SK-N-SH (cell line): ENCODE measurements around the gene SIL1. TPM values are rescaled to one million over a fixed set of nuclear protein-coding genes. Genes with fewer than 3 reads are reported as not detected.

ENCODE experiments used
- CTCF ChIA-PET: fragments of 300-600, 350-600 bp; formaldehyde crosslinking; extraction: SDS; loops from one replicate; lab custom pipeline; 2021; lab: Yijun Ruan, JAX
- POLR2A ChIA-PET: fragments of 350-600 bp; sonication (Branson Sonifier 250); formaldehyde crosslinking; extraction: SDS; loops from one replicate; lab custom pipeline; 2020; ENCODE audit warnings: antibody characterized with exemption, inconsistent platforms; lab: Yijun Ruan, JAX
- DNase-seq: peaks from one replicate; pipeline ENCODE4 v3.0.0; 2012
- H2AFZ ChIP-seq: fragments of 200-600 bp; sonication (generic); 2 replicates; pipeline ENCODE4 v1.8.1; 2016; ENCODE audit warnings: antibody characterized with exemption, mild to moderate bottlenecking, low read depth
- H3F3A ChIP-seq: fragments of 200-600 bp; sonication (generic); replicated peaks from 2 replicates; pipeline ENCODE3; 2016; ENCODE audit warnings: antibody characterized with exemption, mild to moderate bottlenecking; ENCODE audit not compliant: insufficient read depth
- H3K27ac ChIP-seq, 2 experiments: fragments of 200-500 bp in 1 of 2; fragments of 200-600 bp in 1 of 2; sonication (Bioruptor generic) in 1 of 2; sonication (generic), shearing (Covaris generic) in 1 of 2; 2 replicates each; pipeline versions ENCODE4 v1.5.1 to v1.6.1; 2014 to 2016; ENCODE audit warnings: low read depth in 2 of 2, inconsistent platforms in 1 of 2, low read length in 1 of 2, mild to moderate bottlenecking in 1 of 2, mixed read lengths in 1 of 2
- H3K27me3 ChIP-seq: fragments of 200-600 bp; sonication (generic), shearing (Covaris generic); 2 replicates; pipeline ENCODE4 v1.6.1; 2016; ENCODE audit warnings: mixed run types; ENCODE audit not compliant: insufficient read depth
- H3K36me3 ChIP-seq, 2 experiments: fragments of 200-500 bp in 1 of 2; fragments of 200-600 bp in 1 of 2; sonication (Bioruptor generic) in 1 of 2; sonication (generic) in 1 of 2; replicated peaks in 1 of 2; 2 replicates each; pipeline versions ENCODE3 to v1.5.1; 2014 to 2016; ENCODE audit warnings: low read length in 1 of 2, mild to moderate bottlenecking in 1 of 2; ENCODE audit not compliant: insufficient read depth in 2 of 2, control insufficient read depth in 1 of 2
- H3K4me1 ChIP-seq, 2 experiments: fragments of 200-500 bp in 1 of 2; fragments of 200-600 bp in 1 of 2; sonication (Bioruptor generic) in 1 of 2; sonication (generic), shearing (Covaris generic) in 1 of 2; 2 replicates each; pipeline versions ENCODE4 v1.5.1 to v1.6.1; 2014 to 2016; ENCODE audit warnings: low read depth in 1 of 2, low read length in 1 of 2, mixed run types in 1 of 2; ENCODE audit not compliant: insufficient read depth in 2 of 2, control insufficient read depth in 1 of 2
- H3K4me2 ChIP-seq: fragments of 200-600 bp; sonication (generic), shearing (Covaris generic); 2 replicates; pipeline ENCODE4 v1.6.1; 2017; ENCODE audit warnings: mixed run types
- H3K4me3 ChIP-seq, 2 experiments: fragments of 200-500 bp in 1 of 2; fragments of 200-600 bp in 1 of 2; sonication (Bioruptor generic) in 1 of 2; sonication (generic), shearing (Covaris generic) in 1 of 2; 2 replicates each; pipeline versions ENCODE4 v1.5.1 to v1.8.1; 2014 to 2016; ENCODE audit warnings: low read depth in 2 of 2, inconsistent platforms in 1 of 2, low read length in 1 of 2, mild to moderate bottlenecking in 1 of 2, mixed read lengths in 1 of 2, moderate library complexity in 1 of 2
- H3K79me2 ChIP-seq: fragments of 200-600 bp; sonication (generic); 2 replicates; pipeline ENCODE4 v1.8.1; 2017; ENCODE audit warnings: mild to moderate bottlenecking; ENCODE audit not compliant: insufficient read depth
- H3K9ac ChIP-seq: fragments of 200-600 bp; sonication (generic); 2 replicates; pipeline ENCODE4 v1.6.1; 2017; ENCODE audit warnings: mixed run types
- H3K9me2 ChIP-seq: fragments of 200-600 bp; sonication (generic); 2 replicates; pipeline ENCODE4 v1.6.1; 2017; ENCODE audit warnings: mixed run types
- H3K9me3 ChIP-seq: fragments of 200-600 bp; sonication (generic); 2 replicates; pipeline ENCODE4 v1.6.1; 2017; ENCODE audit warnings: mixed run types, mild to moderate bottlenecking, moderate library complexity
- H4K20me1 ChIP-seq: fragments of 200-600 bp; sonication (generic); 2 replicates; pipeline ENCODE4 v1.6.1; 2017; ENCODE audit warnings: mild to moderate bottlenecking, mixed run types; ENCODE audit not compliant: insufficient read depth
- ELF1 ChIP-seq: IDR thresholded peaks from 2 replicates; pipeline ENCODE4 v1.4.0; 2012
- EP300 ChIP-seq, 2 experiments: IDR thresholded peaks; 2 replicates each; pipeline versions ENCODE4 v1.4.0 to v1.6.1; 2012; ENCODE audit warnings: borderline replicate concordance in 1 of 2, low read depth in 1 of 2, low read length in 1 of 2
- EZH2phosphoT487 ChIP-seq: fragments of 200-600 bp; sonication (generic); IDR thresholded peaks from 2 replicates; pipeline ENCODE4 v1.6.1; 2017; ENCODE audit warnings: low read depth, mixed run types, mild to moderate bottlenecking, antibody characterized with exemption, moderate library complexity, borderline replicate concordance
- FOSL2 ChIP-seq: IDR thresholded peaks from 2 replicates; pipeline ENCODE4 v1.4.0; 2012; ENCODE audit warnings: low read depth, mild to moderate bottlenecking, moderate library complexity, borderline replicate concordance
- FOXM1 ChIP-seq: IDR thresholded peaks from 2 replicates; pipeline ENCODE4 v1.4.0; 2012; ENCODE audit warnings: low read depth, mild to moderate bottlenecking
- JUND ChIP-seq: IDR thresholded peaks from 2 replicates; pipeline ENCODE4 v1.4.0; 2012
- MAX ChIP-seq: IDR thresholded peaks from 2 replicates; pipeline ENCODE4 v1.4.0; 2012; ENCODE audit warnings: low read depth
- MEF2A ChIP-seq: IDR thresholded peaks from 2 replicates; pipeline ENCODE4 v1.4.0; 2012; ENCODE audit warnings: low read depth, borderline replicate concordance
- NRF1 ChIP-seq: IDR thresholded peaks from 2 replicates; pipeline ENCODE4 v1.6.1; 2012; ENCODE audit warnings: low read depth, mild to moderate bottlenecking, low read length
- POLR2AphosphoS5 ChIP-seq: IDR thresholded peaks from 2 replicates; pipeline ENCODE4 v1.6.1; 2012; ENCODE audit warnings: low read depth, low read length
- RAD21 ChIP-seq: IDR thresholded peaks from 2 replicates; pipeline ENCODE4 v1.6.1; 2012; ENCODE audit warnings: mild to moderate bottlenecking, low read length
- RCOR1 ChIP-seq: fragments of 150-350 bp; IDR thresholded peaks from 2 replicates; pipeline ENCODE4 v1.6.1; 2017; ENCODE audit warnings: antibody characterized with exemption, low read length
- RFX5 ChIP-seq: IDR thresholded peaks from 2 replicates; pipeline ENCODE4 v1.6.1; 2012; ENCODE audit warnings: mild to moderate bottlenecking, improper control_type of control experiment, low read length
- RXRA ChIP-seq: IDR thresholded peaks from 2 replicates; pipeline ENCODE4 v1.4.0; 2012; ENCODE audit warnings: low read depth, mild to moderate bottlenecking, borderline replicate concordance
- SMC3 ChIP-seq: IDR thresholded peaks from 2 replicates; pipeline ENCODE4 v1.6.1; 2012; ENCODE audit warnings: low read depth, low read length, improper control_type of control experiment
- TAF1 ChIP-seq: IDR thresholded peaks from 2 replicates; pipeline ENCODE4 v1.6.1; 2012; ENCODE audit warnings: low read depth, mild to moderate bottlenecking, low read length, moderate library complexity, borderline replicate concordance
- USF1 ChIP-seq: IDR thresholded peaks from 2 replicates; pipeline ENCODE4 v1.4.0; 2012; ENCODE audit warnings: low read depth, borderline replicate concordance
- ZBTB33 ChIP-seq: IDR thresholded peaks from 2 replicates; pipeline ENCODE4 v1.4.0; 2012; ENCODE audit warnings: low read depth, borderline replicate concordance
- WGBS: methylation state at CpG from one replicate; pipeline ENCODE4 v1.1.6; 2017; ENCODE audit warnings: low lambda C conversion rate; 5-methylcytosine and 5-hydroxymethylcytosine counted together
- polyA plus RNA-seq, 3 experiments: library from polyadenylated mRNA; depleted of rRNA; stranded (reverse); fragments of >200 nt; gene quantifications; 2 replicates each; pipeline ENCODE4 v1.2.3, GENCODE V29; 2012

Gene SIL1
- polyA plus RNA-seq, 1 of the 3 experiments (the other 2 are of a cell fraction), result 25.9 TPM

GRCh38 chr5:138990986-138991590 is 207.1 kb downstream of the SIL1 start (continued):
- no peak for TF ChIP-seq EP300 (IDR thresholded peaks at IDR 0.05; ENCODE audit: borderline replicate concordance in 1 of 2, low read depth in 1 of 2, low read length in 1 of 2)
- no peak for TF ChIP-seq ZBTB33

- H3K9me3 ChIP-seq, result no peaks in the 10 kb centered on the region
- 96% methylated on average over 6 of the region's 6 CpGs for WGBS
- no peaks in the 10 kb centered on the region for H3K36me3 ChIP-seq
- no peaks in the 10 kb centered on the region for H3K9me2 ChIP-seq
- H4K20me1 ChIP-seq, result no peaks in the 10 kb centered on the region
- TF ChIP-seq RAD21 (no peak), RCOR1 (no peak), RFX5 (no peak), TAF1 (no peak), MAX (no peak), RXRA (no peak), FOSL2 (peak; percentile 46; the same call in 1 of the 2 replicates), JUND (no peak), EZH2phosphoT487 (no peak)
- ChIA-PET CTCF (no interaction called here), POLR2A (no interaction called here)
- no peak for DNase-seq
- H3K9ac ChIP-seq, result no peak overlapping the region
- 0 out of 4 replicates have a peak overlapping the region, but pooled peaks of 1 of the 2 experiments have one; percentile 4 for H3K27ac ChIP-seq
- H3K79me2 ChIP-seq, result no peaks in the 10 kb centered on the region
- no peak overlapping the region for H2AFZ ChIP-seq
- no peaks in the 10 kb centered on the region for H3K27me3 ChIP-seq
- no peak overlapping the region for H3K4me3 ChIP-seq
- H3K4me1 ChIP-seq, result peaks cover 6 to 22% of the 10 kb centered on the region in 2 experiments; a peak in 2 of 4 replicates
- H3K4me2 ChIP-seq, result no peak overlapping the region
- no peaks in the 10 kb centered on the region for H3F3A ChIP-seq
Measured at GRCh38 chr5:138989720-138990119, 208.4 kb downstream of the SIL1 start.

- Histone ChIP-seq H2AFZ (no peak overlapping the region), H3K27ac (peak overlapping the region in 1 of 2 experiments; percentile 50; a peak in 2 of 4 replicates), H3K4me1 (peaks cover 8 to 19% of the 10 kb centered on the region in 2 experiments; a peak in 2 of 4 replicates), H3K9me2 (no peaks in the 10 kb centered on the region), H3K4me2 (no peak overlapping the region), H3F3A (no peaks in the 10 kb centered on the region), H4K20me1 (no peaks in the 10 kb centered on the region), H3K27me3 (no peaks in the 10 kb centered on the region), H3K36me3 (no peaks in the 10 kb centered on the region), H3K4me3 (no peak overlapping the region), H3K9me3 (no peaks in the 10 kb centered on the region), H3K79me2 (no peaks in the 10 kb centered on the region), H3K9ac (no peak overlapping the region)
- 65% methylated on average over 5 of the region's 5 CpGs for WGBS
- ChIA-PET POLR2A (no interaction called here), CTCF (interaction anchor here (0.7 to 3.3 kb wide), 7 partner anchors 10 to 278 kb away, joined by 3 to 9 read pairs (median 3); no protein-coding TSS in a partner anchor)
- peak; percentile 45 for DNase-seq
- TF ChIP-seq MEF2A (no peak), EZH2phosphoT487 (no peak), POLR2AphosphoS5 (no peak), RCOR1 (peak; percentile 5; the same call in 1 of the 2 replicates), ZBTB33 (no peak), RXRA (no peak), USF1 (no peak), FOXM1 (no peak), ELF1 (no peak), RAD21 (no peak), SMC3 (no peak), NRF1 (no peak)
Measured at GRCh38 chr5:138986186-138986800, 211.9 kb downstream of the SIL1 start.
